ENCODE data around the gene MUC5B. TPM values are rescaled to one million over a fixed set of nuclear protein-coding genes. Genes with fewer than 3 reads are reported as not detected.

MUC5B gene
- total RNA-seq, 2 experiments from 2014 or later = not detected

DNA sequence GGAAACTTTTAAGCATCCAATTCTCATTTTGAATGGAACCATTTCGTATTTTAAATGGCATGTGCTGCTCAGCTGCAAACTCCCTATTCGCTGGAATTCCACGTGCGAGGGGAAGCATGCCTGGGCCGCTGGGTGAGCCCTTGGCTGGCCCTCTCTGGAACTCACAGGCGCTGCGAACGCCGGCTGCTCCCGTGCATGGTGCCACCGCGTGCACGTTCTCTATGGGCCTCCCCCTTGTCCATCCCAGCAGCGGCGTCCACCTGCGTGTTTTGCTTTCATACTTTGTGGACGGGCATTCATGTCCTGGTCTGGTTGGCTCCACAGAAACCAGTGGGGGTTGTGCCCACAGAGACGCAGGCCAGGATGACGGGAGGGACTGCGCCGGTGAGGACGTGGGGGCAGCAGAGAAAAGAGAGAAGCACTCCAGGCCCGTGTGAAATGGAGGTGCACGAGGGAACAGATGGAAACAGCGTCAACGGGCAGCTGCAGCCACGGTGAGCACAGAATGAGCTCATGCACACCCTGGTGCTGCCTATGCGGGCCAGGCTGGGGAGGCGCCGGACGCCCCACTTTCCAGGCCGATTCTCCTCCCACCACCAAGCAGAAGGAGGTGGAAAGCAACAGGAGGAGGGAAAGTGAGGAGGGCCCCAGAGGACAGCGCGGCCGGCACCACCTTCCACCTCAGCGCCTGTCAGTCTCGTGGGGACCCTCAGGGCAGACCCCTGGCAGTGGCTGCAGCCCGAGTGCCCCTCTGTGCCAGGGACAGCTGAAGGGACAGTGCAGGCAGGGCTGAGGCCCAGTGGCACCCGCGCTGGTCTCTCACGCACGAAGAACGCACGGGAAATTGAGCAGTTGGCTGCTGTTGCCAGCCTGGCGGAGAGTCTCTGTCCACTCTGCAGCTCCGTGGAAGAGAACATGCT lies 57.5 kb downstream of the MUC5B start:
- no peak overlapping the region for H3K27ac Mint-ChIP-seq
- H3K36me3 Mint-ChIP-seq (ENCODE audit: low read depth) = peaks cover 16% of the 10 kb centered on the region
- intact Hi-C loops (cut with micrococcal nuclease) = no loop called here
- no peaks in the 10 kb centered on the region for H3K4me1 Mint-ChIP-seq (ENCODE audit: low read depth)
- H3K9me3 Mint-ChIP-seq = no peaks in the 10 kb centered on the region
- H3K4me3 Mint-ChIP-seq = no peak overlapping the region
- CTCF ChIA-PET = interaction anchor here (0.7 kb wide), 1 partner anchor 349 kb away, joined by 3 read pairs; no protein-coding TSS in a partner anchor
- POLR2A ChIA-PET = interaction anchor here (1.5 kb wide), 1 partner anchor 29 kb away, joined by 4 read pairs; the partner anchor contains the start of gene TOLLIP
- no peak for TF ChIP-seq CTCF (IDR thresholded peaks at IDR 0.05)
- ATAC-seq (no peak), DNase-seq (no peak)
- H3K27me3 Mint-ChIP-seq = no peaks in the 10 kb centered on the region

- Mint-ChIP-seq H3K9me3 (no peaks in the 10 kb centered on the region), H3K4me1 (ENCODE audit: low read depth) (no peaks in the 10 kb centered on the region), H3K27ac (no peak overlapping the region), H3K36me3 (ENCODE audit: low read depth) (peaks cover 19% of the 10 kb centered on the region), H3K27me3 (no peaks in the 10 kb centered on the region), H3K4me3 (no peak overlapping the region)
- ChIA-PET CTCF (no interaction called here), POLR2A (interaction anchor here (1.5 kb wide), 1 partner anchor 28 kb away, joined by 4 read pairs; the partner anchor contains the start of gene TOLLIP)
- intact Hi-C loops (cut with micrococcal nuclease) = no loop called here
- DNase-seq (no peak), ATAC-seq (no peak)
- no peak for TF ChIP-seq CTCF (IDR thresholded peaks at IDR 0.05)
These were observed 58.6 kb downstream of the MUC5B start for GRCh38 chr11:1281326-1281973.

- ATAC-seq (no peak), DNase-seq (no peak)
- Mint-ChIP-seq H3K27me3 (no peaks in the 10 kb centered on the region), H3K9me3 (no peaks in the 10 kb centered on the region), H3K36me3 (ENCODE audit: low read depth) (peaks cover 21% of the 10 kb centered on the region), H3K27ac (no peak overlapping the region), H3K4me3 (no peak overlapping the region), H3K4me1 (ENCODE audit: low read depth) (no peaks in the 10 kb centered on the region)
- intact Hi-C loops (cut with micrococcal nuclease) = no loop called here
- CTCF ChIA-PET = no interaction called here
- POLR2A ChIA-PET = no interaction called here
- no peak for TF ChIP-seq CTCF (IDR thresholded peaks at IDR 0.05)
These were observed 59.1 kb downstream of the MUC5B start for GRCh38 chr11:1281974-1282365.

- H3K36me3 Mint-ChIP-seq (ENCODE audit: low read depth) = peaks cover 18% of the 10 kb centered on the region
- H3K9me3 Mint-ChIP-seq = no peaks in the 10 kb centered on the region
- ChIA-PET POLR2A (no interaction called here), CTCF (no interaction called here)
- no peaks in the 10 kb centered on the region for H3K27me3 Mint-ChIP-seq
- no peak overlapping the region for H3K27ac Mint-ChIP-seq
- ATAC-seq (no peak), DNase-seq (no peak)
- intact Hi-C loops (cut with micrococcal nuclease) = no loop called here
- no peak for TF ChIP-seq CTCF (IDR thresholded peaks at IDR 0.05)
- H3K4me1 Mint-ChIP-seq (ENCODE audit: low read depth) = no peaks in the 10 kb centered on the region
- H3K4me3 Mint-ChIP-seq = no peak overlapping the region
These were observed 60.2 kb downstream of the MUC5B start for GRCh38 chr11:1283091-1283511.

- H3K4me1 Mint-ChIP-seq (ENCODE audit: low read depth) = no peaks in the 10 kb centered on the region
- DNase-seq (no peak), ATAC-seq (no peak)
- no peaks in the 10 kb centered on the region for H3K9me3 Mint-ChIP-seq
- intact Hi-C loops (cut with micrococcal nuclease) = no loop called here
- H3K27ac Mint-ChIP-seq = no peak overlapping the region
- peaks cover 18% of the 10 kb centered on the region for H3K36me3 Mint-ChIP-seq (ENCODE audit: low read depth)
- TF ChIP-seq CTCF (IDR thresholded peaks at IDR 0.05) = no peak
- ChIA-PET CTCF (no interaction called here), POLR2A (no interaction called here)
- H3K27me3 Mint-ChIP-seq = no peaks in the 10 kb centered on the region
- H3K4me3 Mint-ChIP-seq = no peak overlapping the region
These were observed 61.0 kb downstream of the MUC5B start for GRCh38 chr11:1283906-1284305.
